Tibial nerve (tissue), 4 donors: ENCODE results near the gene HSPB1. TPM values are rescaled to one million over a fixed set of nuclear protein-coding genes. Genes with fewer than 3 reads are reported as not detected.
"Not testable (repeated sequence)": the region's sequence is repeated elsewhere in the genome, so short reads cannot be mapped to it uniquely, and the experiment has no call there.

Experiments used
- DNase-seq, 2 donors: peaks; one replicate each; pipeline ENCODE4 v3.0.0-alpha.2; 2019; ENCODE audit warnings: low spot score in 2 of 2
- H3K27ac ChIP-seq, 4 donors: fragments of 200-600 bp; sonication (generic) in 3 of 4; one replicate each; pipeline ENCODE4 v1.5.1; 2017 to 2019; ENCODE audit warnings: mild to moderate bottlenecking in 1 of 4
- H3K27me3 ChIP-seq, 2 donors: fragments of 200-600 bp; sonication (generic) in 1 of 2; one replicate each; pipeline versions ENCODE4 v1.5.1 to v1.6.0; 2017 to 2019
- H3K36me3 ChIP-seq, 3 donors: fragments of 200-600 bp; sonication (generic); one replicate each; pipeline ENCODE4 v1.5.1; 2018 to 2019
- H3K4me1 ChIP-seq, 4 donors: fragments of 200-600 bp; sonication (generic) in 3 of 4; one replicate each; pipeline ENCODE4 v1.5.1; 2017 to 2019
- H3K4me3 ChIP-seq, 4 donors: fragments of 200-600 bp; sonication (generic) in 3 of 4; one replicate each; pipeline ENCODE4 v1.5.1; 2017 to 2019; ENCODE audit warnings: mild to moderate bottlenecking in 1 of 4, moderate library complexity in 1 of 4
- H3K9me3 ChIP-seq, 4 donors: fragments of 200-600 bp; sonication (generic) in 3 of 4; one replicate each; pipeline ENCODE4 v1.5.1; 2017 to 2019
- EP300 ChIP-seq, 2 donors: sonication (generic); formaldehyde crosslinking; IDR thresholded peaks; one replicate each; pipeline ENCODE4 v1.6.1; 2017; ENCODE audit warnings: antibody characterized with exemption in 2 of 2, mild to moderate bottlenecking in 1 of 2
- POLR2A ChIP-seq, 2 donors: fragments of 450-650 bp; IDR thresholded peaks; one replicate each; pipeline ENCODE4 v1.6.1; 2017; ENCODE audit warnings: antibody characterized with exemption in 2 of 2, mild to moderate bottlenecking in 2 of 2, moderate library complexity in 2 of 2
- WGBS, 2 donors: methylation state at CpG; one replicate each; pipeline ENCODE4 v1.1.5; 2018; 5-methylcytosine and 5-hydroxymethylcytosine counted together
- total RNA-seq, 4 donors: library from RNA; depleted of rRNA; stranded (reverse); fragments of >200 nt; gene quantifications; one replicate each; pipeline ENCODE4 v1.1.0, GENCODE V29; 2016
- TF ChIP-seq, protein P1 (sequence below), 5 experiments: fragments of 200-600 bp in 3 of 5; fragments of 450-650 bp in 2 of 5; sonication (generic) in 3 of 5; IDR thresholded peaks; one replicate each; pipeline ENCODE4 v1.5.1; 2016 to 2019; ENCODE audit warnings: antibody characterized with exemption in 5 of 5, mild to moderate bottlenecking in 3 of 5, moderate library complexity in 2 of 5

HSPB1 gene
- total RNA-seq, 4 donors from 2014 or later: 272 to 385 (median 324) TPM

DNA sequence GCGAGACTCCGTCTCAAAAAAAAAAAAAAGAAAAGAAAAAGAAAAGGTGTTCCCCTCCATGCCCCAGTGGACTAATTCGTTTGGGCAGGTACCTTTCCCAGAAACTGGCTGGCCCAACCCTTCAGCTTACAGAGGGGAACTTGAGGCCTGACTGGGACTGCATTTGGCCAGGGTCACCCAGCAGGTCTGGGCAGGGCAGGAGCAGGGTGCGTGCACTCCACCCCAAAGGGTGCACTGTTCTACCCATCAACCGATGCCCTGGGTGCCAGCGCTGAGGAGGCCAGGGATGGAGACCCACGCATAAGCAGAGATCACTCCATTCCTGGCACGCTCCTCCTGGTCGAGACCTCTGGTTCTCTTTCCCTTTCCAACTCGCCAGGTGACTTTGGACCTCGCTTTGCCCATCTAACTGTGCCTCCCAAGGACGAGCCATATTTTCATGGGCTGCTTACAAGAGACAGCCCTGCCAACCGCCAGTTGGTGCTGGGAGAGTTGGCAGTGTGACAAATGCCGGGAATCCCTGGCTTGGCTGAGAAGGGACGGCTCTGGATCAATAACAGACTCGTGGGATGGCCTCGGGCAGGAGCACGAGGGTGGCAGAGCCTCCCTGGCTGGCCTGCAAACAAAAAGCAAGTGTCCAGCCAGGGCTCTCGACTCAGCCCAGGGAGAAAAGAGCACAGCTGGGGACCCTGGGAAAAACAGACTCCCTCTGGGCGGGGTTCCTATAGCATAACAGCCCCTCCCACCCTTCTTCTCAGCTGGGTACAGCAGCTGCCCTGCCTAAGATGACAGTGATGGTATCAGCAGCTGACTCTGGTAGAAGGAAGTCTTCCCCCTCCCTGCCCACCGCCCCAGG, 7.9 kb downstream of the HSPB1 start:
- H3K4me3 ChIP-seq: no peak overlapping the region
- no peaks in the 10 kb centered on the region for H3K36me3 ChIP-seq
- H3K9me3 ChIP-seq: no peaks in the 10 kb centered on the region
- H3K27me3 ChIP-seq: no peaks in the 10 kb centered on the region
- TF ChIP-seq POLR2A (IDR thresholded peaks at IDR 0.05): no peak
- no peak for TF ChIP-seq EP300 (IDR thresholded peaks at IDR 0.05)
- TF ChIP-seq, protein P1, sequence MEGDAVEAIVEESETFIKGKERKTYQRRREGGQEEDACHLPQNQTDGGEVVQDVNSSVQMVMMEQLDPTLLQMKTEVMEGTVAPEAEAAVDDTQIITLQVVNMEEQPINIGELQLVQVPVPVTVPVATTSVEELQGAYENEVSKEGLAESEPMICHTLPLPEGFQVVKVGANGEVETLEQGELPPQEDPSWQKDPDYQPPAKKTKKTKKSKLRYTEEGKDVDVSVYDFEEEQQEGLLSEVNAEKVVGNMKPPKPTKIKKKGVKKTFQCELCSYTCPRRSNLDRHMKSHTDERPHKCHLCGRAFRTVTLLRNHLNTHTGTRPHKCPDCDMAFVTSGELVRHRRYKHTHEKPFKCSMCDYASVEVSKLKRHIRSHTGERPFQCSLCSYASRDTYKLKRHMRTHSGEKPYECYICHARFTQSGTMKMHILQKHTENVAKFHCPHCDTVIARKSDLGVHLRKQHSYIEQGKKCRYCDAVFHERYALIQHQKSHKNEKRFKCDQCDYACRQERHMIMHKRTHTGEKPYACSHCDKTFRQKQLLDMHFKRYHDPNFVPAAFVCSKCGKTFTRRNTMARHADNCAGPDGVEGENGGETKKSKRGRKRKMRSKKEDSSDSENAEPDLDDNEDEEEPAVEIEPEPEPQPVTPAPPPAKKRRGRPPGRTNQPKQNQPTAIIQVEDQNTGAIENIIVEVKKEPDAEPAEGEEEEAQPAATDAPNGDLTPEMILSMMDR (IDR thresholded peaks at IDR 0.05): no peak
- no peak for DNase-seq
- peaks cover 0 to 25% (median 4%) of the 10 kb centered on the region in 4 donors for H3K4me1 ChIP-seq
- H3K27ac ChIP-seq: peak overlapping the region; percentile 64 to 75 (median 70)
- 57 to 63% methylated on average over 21 of the region's 21 CpGs for WGBS, 2 donors

DNA sequence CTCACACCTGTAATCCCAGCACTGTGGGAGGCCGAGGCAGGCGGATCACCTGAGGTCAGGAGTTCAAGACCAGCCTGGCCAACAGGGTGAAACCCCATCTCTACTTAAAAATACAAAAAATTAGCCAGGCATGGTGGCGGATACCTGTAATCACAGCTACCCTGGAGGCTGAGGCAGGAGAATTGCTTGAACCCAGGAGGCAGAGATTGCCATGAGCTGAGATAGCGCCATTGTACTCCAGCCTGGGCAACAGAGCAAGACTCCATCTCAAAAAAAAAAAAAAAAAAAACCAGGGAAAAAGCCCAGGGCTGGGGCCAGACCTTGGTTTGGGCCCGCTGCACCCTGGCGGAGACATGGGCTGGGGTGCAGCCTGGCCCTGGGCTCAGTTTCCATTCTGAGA, 9.4 kb downstream of the HSPB1 start:
- 95% methylated on average over 6 of the region's 6 CpGs for WGBS, 2 donors
- not testable (repeated sequence) for H3K4me3 ChIP-seq, H3K9me3 ChIP-seq, H3K27ac ChIP-seq, H3K27me3 ChIP-seq, DNase-seq, H3K36me3 ChIP-seq
- peaks cover 0 to 19% (median 4%) of the 10 kb centered on the region in 4 donors for H3K4me1 ChIP-seq

GRCh38 chr7:76314042-76314721, 11.7 kb downstream of the HSPB1 start:
- WGBS, 2 donors: 6 to 10% methylated on average over 12 to 15 of the region's 15 CpGs
- H3K27ac ChIP-seq: peak overlapping the region in 2 of 4 donors; percentile 17 to 78
- peaks cover 0 to 28% (median 7%) of the 10 kb centered on the region in 4 donors for H3K4me1 ChIP-seq

GRCh38 chr7:76314740-76315139, 12.3 kb downstream of the HSPB1 start:
- not testable (repeated sequence) for DNase-seq, H3K36me3 ChIP-seq, H3K27me3 ChIP-seq, H3K9me3 ChIP-seq, H3K4me3 ChIP-seq
- peaks cover 0 to 33% (median 12%) of the 10 kb centered on the region in 4 donors for H3K4me1 ChIP-seq
- WGBS, 2 donors: 63 to 70% methylated on average over 6 of the region's 6 CpGs
- H3K27ac ChIP-seq: peak overlapping the region in 1 of 4 donors; percentile 78

More at GRCh38 chr7:76314042-76314721, 11.7 kb downstream of the HSPB1 start:
- H3K4me3 ChIP-seq: no peak overlapping the region
- peak; percentile 95 to 98 for DNase-seq
- TF ChIP-seq EP300 (IDR thresholded peaks at IDR 0.05): peak; percentile 73 to 79
- TF ChIP-seq, protein P1 (IDR thresholded peaks at IDR 0.05): peak; percentile 100
- TF ChIP-seq POLR2A (IDR thresholded peaks at IDR 0.05): peak; percentile 15 to 25
- H3K9me3 ChIP-seq: no peaks in the 10 kb centered on the region
- no peaks in the 10 kb centered on the region for H3K27me3 ChIP-seq
- H3K36me3 ChIP-seq: no peaks in the 10 kb centered on the region

DNA sequence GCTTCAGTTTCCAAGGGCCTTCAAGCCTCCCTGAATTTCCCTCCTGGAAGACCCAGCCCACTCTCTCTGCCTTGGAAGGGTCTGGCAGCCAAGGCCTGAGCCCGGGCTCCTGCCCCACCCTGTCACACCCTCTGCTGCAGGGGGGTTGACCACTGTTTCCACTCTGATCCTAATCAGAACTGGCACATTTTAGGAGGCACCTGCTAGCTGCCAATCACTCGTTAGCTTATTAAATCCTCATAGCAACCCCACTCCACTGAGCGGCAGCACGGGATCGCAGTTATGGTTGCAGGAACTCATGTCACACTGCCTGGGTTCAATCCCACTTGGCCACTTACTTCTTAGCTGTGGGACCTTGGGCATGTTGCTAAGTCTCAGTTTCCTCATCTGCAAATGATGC, 12.9 kb downstream of the HSPB1 start:
- 62 to 64% methylated on average over 5 of the region's 5 CpGs for WGBS, 2 donors
- DNase-seq: no peak
- TF ChIP-seq POLR2A (IDR thresholded peaks at IDR 0.05) (no peak), EP300 (IDR thresholded peaks at IDR 0.05) (no peak)
- TF ChIP-seq, protein P1 (IDR thresholded peaks at IDR 0.05): no peak

More for the DNA sequence above, 12.9 kb downstream of the HSPB1 start:
- Histone ChIP-seq H3K4me1 (peaks cover 0 to 36% (median 12%) of the 10 kb centered on the region in 4 donors), H3K36me3 (peaks cover 0 to 4% (median 0%) of the 10 kb centered on the region in 3 donors), H3K9me3 (no peaks in the 10 kb centered on the region), H3K4me3 (no peak overlapping the region), H3K27me3 (no peaks in the 10 kb centered on the region), H3K27ac (no peak overlapping the region)
